ENCODE results near the gene AUNIP.

- no peak for TF ChIP-seq CTCF (conservative IDR thresholded peaks at IDR 0.05)
- no peak for TF ChIP-seq EZH2 (IDR thresholded peaks at IDR 0.05; ENCODE audit: low read depth)
These were observed 51.5 kb downstream of the AUNIP start for GRCh38 chr1:25807480-25808390.

Data from PC-9 (cell line).